Measurements from ENCODE around the gene PRKCB. TPM values are rescaled to one million over a fixed set of nuclear protein-coding genes. Genes with fewer than 3 reads are reported as not detected.
"Not testable (repeated sequence)": the region's sequence is repeated elsewhere in the genome, so short reads cannot be mapped to it uniquely, and the experiment has no call there.

The PRKCB gene
- total RNA-seq, 1 donor from 2014 or later = 12.7 TPM

DNA sequence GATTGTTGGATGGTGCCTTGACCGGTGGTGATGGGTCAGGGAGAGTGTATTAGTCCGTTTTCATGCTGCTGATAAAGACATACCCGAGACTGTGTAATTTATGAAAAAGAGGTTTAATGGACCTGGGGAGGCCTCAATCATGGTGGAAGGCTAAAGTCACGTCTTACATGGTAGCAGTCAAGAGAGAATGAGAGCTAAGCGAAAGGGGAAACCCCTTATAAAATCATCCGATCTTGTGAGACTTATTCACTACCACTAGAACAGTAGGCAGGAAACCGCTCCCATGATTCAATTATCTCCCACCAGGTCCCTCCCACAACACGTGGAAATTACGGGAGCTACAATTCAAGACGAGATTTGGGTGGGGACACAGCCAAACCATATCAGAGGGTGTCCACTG, 316.3 kb downstream of the PRKCB start:
- DNase-seq (ENCODE audit: low spot score); intact Hi-C loops (cut with DNase I); ATAC-seq: not testable (repeated sequence)

DNA sequence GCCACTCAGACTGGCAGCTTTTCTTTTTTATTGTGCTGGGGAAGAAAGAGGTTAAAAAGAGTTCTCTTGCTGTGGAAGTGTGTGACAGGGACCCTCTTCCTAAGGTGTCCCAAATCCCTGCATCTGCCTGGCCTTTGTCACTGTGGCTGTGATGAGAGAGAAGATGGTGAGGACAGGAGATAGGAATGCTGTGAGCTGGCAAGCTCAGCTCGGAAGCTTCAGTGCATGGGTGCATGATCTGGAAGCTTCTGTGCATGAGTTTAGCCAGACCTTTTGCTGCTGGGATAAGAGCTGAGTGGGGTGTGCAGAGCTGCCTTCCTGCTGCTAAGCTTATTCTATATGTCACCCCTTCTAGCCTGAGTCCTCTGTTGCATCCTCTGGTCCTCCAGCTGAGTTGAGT, 317.0 kb downstream of the PRKCB start:
- ATAC-seq (no peak), DNase-seq (ENCODE audit: low spot score) (no peak)
- intact Hi-C loops (cut with DNase I) = no loop called here

GRCh38 chr16:24156777-24157176, 321.0 kb downstream of the PRKCB start:
- ATAC-seq (no peak), DNase-seq (ENCODE audit: low spot score) (no peak)
- intact Hi-C loops (cut with DNase I) = no loop called here

- DNase-seq (ENCODE audit: low spot score) = no peak
- no peak for ATAC-seq
- intact Hi-C loops (cut with DNase I) = no loop called here
These were observed 328.2 kb downstream of the PRKCB start for GRCh38 chr16:24163935-24164334.

- ATAC-seq (no peak), DNase-seq (ENCODE audit: low spot score) (no peak)
- intact Hi-C loops (cut with DNase I) = no loop called here
These were observed 328.6 kb downstream of the PRKCB start for GRCh38 chr16:24164416-24164815.

DNA sequence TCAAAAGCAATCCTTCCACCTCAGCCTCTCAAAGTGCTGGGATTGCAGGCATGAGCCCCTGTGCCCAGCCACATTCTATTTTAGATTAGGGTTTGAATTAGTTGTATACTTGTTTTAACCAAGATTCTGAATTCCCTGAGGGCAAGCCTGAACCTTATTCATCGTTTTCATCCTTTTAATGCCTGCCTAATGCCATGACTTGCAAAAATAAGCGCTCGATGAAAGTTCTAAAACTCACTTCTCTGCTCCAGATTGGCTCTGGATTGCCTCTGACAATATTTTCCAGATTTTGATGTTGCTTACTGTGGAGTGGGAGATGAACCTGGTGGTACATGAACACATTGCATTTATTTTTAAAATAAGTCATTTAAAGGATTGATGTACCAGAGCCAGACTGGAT, 329.5 kb downstream of the PRKCB start:
- intact Hi-C loops (cut with DNase I) = no loop called here
- ATAC-seq (no peak), DNase-seq (ENCODE audit: low spot score) (no peak)

DNA sequence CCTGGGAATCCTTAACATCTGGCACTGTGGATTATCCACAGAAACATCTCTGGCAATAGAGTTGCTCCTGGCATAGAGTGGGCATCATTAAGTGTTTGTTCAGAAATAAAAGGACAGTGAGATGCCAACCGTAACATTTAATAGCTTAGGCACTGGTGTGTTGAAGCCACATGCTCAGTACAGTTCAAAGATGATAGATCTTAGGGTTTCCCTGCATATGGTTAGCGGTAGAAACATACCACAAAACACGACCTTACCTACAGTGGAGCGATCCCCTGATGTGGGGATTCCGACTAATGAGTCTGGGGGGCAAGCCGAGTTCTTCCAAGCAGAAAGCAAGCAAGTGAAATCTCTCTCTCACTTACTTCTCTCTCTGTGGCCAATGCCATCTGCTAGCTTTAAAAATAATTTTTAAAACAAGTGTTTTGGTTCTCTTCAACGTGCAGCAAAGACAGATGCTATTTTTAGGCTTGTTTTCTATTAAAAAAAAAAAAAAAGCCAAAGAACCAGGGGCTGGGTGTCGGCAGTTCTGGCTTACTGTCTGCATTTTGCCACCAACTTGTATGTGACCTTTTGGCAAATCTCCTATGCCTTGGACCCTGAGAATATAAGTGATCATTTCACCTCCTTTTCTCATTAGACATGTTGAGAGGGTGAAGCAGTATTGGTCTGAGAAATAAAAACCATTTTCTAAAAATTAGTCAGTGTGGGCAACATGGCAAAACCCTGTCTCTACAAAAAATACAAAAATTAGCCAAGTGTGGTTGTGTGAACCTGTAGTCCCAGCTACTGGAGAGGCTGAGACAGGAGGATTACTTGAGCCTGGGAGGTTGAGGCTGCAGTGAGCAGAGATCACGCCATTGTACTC, 331.1 kb downstream of the PRKCB start:
- intact Hi-C loops (cut with DNase I) = no loop called here
- no peak for DNase-seq (ENCODE audit: low spot score)

GRCh38 chr16:24168856-24169255, 333.1 kb downstream of the PRKCB start:
- ATAC-seq = no peak
- intact Hi-C loops (cut with DNase I) = no loop called here
- no peak for DNase-seq (ENCODE audit: low spot score)

More for the DNA sequence above, 331.1 kb downstream of the PRKCB start:
- ATAC-seq = no peak

GRCh38 chr16:24170407-24170806, 334.6 kb downstream of the PRKCB start:
- intact Hi-C loops (cut with DNase I) = no loop called here
- DNase-seq (ENCODE audit: low spot score) = no peak
- ATAC-seq = no peak

DNA sequence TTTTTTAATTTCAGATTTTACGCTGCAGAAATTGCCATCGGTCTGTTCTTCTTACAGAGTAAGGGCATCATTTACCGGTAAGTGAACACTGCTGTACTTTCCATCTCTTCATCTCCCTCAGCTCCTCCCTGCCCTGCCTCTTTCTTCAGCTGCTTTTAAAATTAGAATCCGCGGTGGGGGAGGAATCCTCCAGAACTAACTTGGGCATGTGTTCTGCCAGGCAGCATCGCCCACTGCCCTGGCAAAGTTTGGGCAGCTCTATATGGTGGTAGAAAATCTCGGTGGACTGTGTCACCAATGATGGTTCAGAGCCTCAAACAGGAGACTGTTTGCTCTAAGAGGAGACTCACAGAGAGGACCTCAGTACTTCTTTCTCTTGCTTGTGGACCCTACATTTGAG, 338.7 kb downstream of the PRKCB start:
- ATAC-seq (no peak), DNase-seq (ENCODE audit: low spot score) (no peak)
- intact Hi-C loops (cut with DNase I) = no loop called here

GRCh38 chr16:24174957-24175356, 339.2 kb downstream of the PRKCB start:
- DNase-seq (ENCODE audit: low spot score) (no peak), ATAC-seq (no peak)
- intact Hi-C loops (cut with DNase I) = no loop called here

GRCh38 chr16:24178496-24178895, 342.7 kb downstream of the PRKCB start:
- intact Hi-C loops (cut with DNase I) = no loop called here
- no peak for ATAC-seq
- no peak for DNase-seq (ENCODE audit: low spot score)

DNA sequence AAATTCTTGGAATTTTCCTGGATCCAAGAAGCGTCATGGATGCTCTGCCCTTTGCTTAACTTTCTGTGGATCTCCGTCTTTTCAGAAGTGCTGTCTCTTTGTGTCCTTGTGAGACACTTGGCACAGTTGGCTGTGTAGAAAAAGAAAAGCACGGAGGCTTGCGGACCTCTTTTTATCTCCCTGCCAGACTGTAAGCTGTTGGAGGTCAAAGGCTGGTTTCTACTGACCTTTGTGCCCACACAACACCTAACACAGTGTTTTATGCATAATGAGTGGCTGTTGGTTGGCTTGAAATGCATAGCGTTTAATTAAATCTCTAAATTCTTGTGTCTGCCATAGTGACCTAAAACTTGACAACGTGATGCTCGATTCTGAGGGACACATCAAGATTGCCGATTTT, 344.7 kb downstream of the PRKCB start:
- intact Hi-C loops (cut with DNase I) = no loop called here
- no peak for ATAC-seq
- DNase-seq (ENCODE audit: low spot score) = no peak

GRCh38 chr16:24188021-24188542, 352.3 kb downstream of the PRKCB start:
- no peak for ATAC-seq
- intact Hi-C loops (cut with DNase I) = no loop called here
- DNase-seq (ENCODE audit: low spot score) = no peak

DNA sequence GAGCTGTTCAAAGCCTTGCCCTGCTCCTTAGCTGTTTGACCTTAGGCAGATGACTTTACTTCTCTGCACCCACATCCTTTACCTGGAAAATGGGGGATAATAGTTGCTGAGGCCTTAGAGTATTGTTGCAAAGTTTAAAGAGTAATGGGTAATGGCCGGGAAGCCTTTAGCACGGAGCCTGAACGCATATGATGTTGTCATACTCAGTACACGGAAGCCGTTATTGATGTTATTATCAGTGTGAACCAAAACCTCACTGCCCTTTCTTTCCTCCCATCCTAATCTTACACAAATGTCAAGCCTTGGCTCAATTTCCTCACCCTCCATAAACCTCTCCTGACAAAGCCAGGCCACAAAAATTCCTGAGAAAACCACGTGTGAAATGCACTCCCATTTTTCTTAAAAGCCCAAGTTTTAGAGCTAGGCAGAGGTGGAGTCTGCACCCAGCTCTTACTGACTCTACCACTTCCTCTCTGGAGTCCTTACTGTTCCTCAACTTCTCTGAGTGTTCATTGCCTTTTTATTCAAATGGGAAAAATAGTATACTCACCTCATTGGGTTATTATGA, 353.1 kb downstream of the PRKCB start:
- no peak for DNase-seq (ENCODE audit: low spot score)
- no peak for ATAC-seq
- intact Hi-C loops (cut with DNase I) = no loop called here

DNA sequence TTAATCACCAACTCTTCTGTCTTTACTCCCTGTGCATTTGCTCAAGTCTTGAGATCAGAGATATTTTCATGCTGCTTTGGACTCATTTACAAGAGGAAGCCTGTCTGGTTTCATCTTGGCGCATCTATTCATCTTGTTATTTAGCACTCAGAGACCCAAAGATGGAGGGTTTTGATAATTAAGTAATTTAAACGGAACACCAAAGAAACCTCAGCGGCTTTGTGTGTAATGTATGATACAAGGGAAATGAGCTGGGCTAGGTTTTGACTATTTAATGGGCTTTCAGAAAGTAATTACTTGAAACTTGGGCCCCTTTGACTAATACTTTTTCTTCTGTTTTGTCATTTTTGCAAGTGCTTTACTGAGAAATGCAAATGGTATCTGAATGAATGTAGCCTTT, 354.2 kb downstream of the PRKCB start:
- no peak for DNase-seq (ENCODE audit: low spot score)
- ATAC-seq = no peak
- intact Hi-C loops (cut with DNase I) = no loop called here

DNA sequence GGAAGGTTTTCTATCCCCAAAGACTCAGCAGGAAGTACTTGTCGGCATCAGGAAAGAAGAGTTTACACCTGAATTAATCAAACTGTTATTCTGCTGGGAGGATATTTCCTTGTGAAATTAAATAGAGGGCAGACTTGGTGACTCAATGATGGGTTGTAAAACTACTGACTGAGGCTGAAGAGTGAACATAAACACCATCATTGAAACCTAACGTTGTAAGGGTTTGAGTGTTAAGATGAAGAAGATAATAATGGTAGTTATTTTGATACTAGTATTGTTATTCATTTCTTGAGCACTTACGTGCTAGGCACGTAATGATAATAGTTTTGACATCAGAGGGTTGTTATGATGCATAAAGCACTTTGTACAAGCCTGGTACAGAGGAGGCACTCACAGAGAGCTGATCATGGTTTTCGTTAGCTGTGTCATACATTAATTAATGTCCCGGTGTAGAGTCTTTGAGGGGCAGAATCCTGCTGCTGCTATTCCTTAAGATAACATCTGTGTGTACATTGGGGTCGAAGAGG, 356.2 kb downstream of the PRKCB start:
- ATAC-seq (no peak), DNase-seq (ENCODE audit: low spot score) (no peak)
- intact Hi-C loops (cut with DNase I) = no loop called here

- no peak for ATAC-seq
- DNase-seq (ENCODE audit: low spot score) = no peak
- intact Hi-C loops (cut with DNase I) = no loop called here
These were observed 359.4 kb downstream of the PRKCB start for GRCh38 chr16:24195221-24195620.

DNA sequence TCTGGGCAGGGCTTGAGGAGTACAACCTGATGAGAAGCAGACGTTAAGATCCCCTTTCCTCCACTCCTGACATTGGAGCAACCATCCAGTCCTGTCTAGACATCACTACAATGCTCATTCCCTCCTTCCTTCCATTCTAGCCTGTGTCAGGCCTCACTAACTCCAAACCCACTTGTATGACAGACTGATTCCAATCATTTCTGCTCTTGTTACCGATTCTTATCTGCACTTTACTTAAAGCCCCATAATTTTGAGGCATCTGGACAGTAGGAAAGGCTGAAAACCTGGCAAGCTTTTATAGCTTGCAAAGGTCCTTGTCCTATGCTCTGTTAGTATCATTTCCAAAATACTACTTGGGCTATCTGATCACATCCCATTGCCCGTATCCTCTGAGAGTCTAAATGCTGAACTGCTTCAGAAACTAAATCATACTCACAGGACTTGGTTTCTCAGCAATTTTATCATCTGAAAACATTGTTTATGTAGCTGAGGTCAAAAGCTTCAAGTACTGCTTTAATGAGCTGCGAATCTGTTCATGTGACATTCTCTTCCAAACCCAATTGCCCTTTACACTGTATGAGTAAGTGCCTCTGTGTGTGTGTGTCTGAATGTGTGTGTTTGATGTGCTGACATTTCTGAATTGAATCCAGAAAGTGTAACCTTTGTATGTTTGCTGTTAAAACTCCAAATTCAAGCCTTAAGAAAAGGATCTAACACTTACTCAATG, 363.2 kb downstream of the PRKCB start:
- intact Hi-C loops (cut with DNase I) = no loop called here
- DNase-seq (ENCODE audit: low spot score) (no peak), ATAC-seq (no peak)

- intact Hi-C loops (cut with DNase I) = no loop called here
- DNase-seq (ENCODE audit: low spot score) (no peak), ATAC-seq (no peak)
These were observed 367.9 kb downstream of the PRKCB start for GRCh38 chr16:24203675-24204074.

Measured in sciatic nerve (tissue), 2 donors.